SK-N-MC (cell line): ENCODE data around the gene PPA2.

Experiments used
- EZH2 ChIP-seq: fragments of 200-600 bp; sonication (generic); IDR thresholded peaks from one replicate; pipeline ENCODE4 v1.6.1; 2017; ENCODE audit warnings: antibody characterized with exemption
- POLR2AphosphoS5 ChIP-seq: IDR thresholded peaks from 2 replicates; pipeline ENCODE4 v1.6.1; 2012; ENCODE audit warnings: mild to moderate bottlenecking, low read depth, low read length, borderline replicate concordance

DNA sequence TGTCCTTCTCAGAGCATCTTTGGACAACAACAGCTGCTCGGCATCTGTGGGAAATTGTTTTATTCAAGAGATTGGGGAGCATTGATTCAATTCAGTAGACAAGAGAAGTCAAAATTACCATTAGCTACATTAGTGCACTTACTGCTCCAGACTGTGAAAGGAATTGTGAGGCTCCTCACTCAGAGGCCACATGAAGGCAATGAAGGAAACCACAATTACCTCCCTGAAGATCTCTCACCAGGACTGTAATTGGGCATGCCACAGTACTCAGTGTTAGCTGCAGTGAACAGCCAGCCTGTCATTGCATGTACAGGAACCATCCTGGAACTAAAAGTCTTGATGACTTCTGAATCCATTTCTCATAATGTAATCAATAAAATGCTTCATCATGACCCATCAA, 144.8 kb downstream of the PPA2 start:
- TF ChIP-seq EZH2 (no peak), POLR2AphosphoS5 (no peak)
